OCI-LY1 (cell line): ENCODE data around the gene ITPRID1.

Source experiments
- H2AFZ ChIP-seq: fragments of 200-600 bp; sonication (generic), shearing (Covaris generic); 2 replicates; pipeline ENCODE4 v1.6.0; 2014; ENCODE audit warnings: antibody characterized with exemption, mild to moderate bottlenecking, low read length
- H3F3A ChIP-seq: fragments of 200-600 bp; sonication (generic), shearing (Covaris generic); 2 replicates; pipeline ENCODE4 v1.6.0; 2014; ENCODE audit warnings: mild to moderate bottlenecking, antibody characterized with exemption, low read length, moderate library complexity; ENCODE audit not compliant: insufficient read depth
- H3K27ac ChIP-seq: fragments of 200-600 bp; sonication (generic); 2 replicates; pipeline ENCODE4 v1.5.1; 2014; ENCODE audit warnings: low read length, mixed run types, mild to moderate bottlenecking, low read depth; ENCODE audit not compliant: poor library complexity, severe bottlenecking
- H3K27me3 ChIP-seq: fragments of 200-600 bp; sonication (generic); 2 replicates; pipeline ENCODE4 v1.6.0; 2014; ENCODE audit warnings: antibody characterized with exemption, mild to moderate bottlenecking, low read length, moderate library complexity; ENCODE audit not compliant: insufficient read depth
- H3K36me3 ChIP-seq: fragments of 200-600 bp; sonication (generic); 2 replicates; pipeline ENCODE4 v1.6.1; 2014; ENCODE audit warnings: mild to moderate bottlenecking, antibody characterized with exemption, low read length, moderate library complexity, mixed read lengths; ENCODE audit not compliant: insufficient read depth
- H3K4me1 ChIP-seq: fragments of 200-600 bp; sonication (generic); 2 replicates; pipeline ENCODE4 v1.5.1; 2014; ENCODE audit warnings: mild to moderate bottlenecking, low read length, moderate library complexity; ENCODE audit not compliant: insufficient read depth, severe bottlenecking
- H3K4me2 ChIP-seq: fragments of 200-600 bp; sonication (generic), shearing (Covaris generic); 2 replicates; pipeline ENCODE4 v1.6.1; 2014; ENCODE audit warnings: low read length
- H3K4me3 ChIP-seq: fragments of 200-600 bp; sonication (generic); 2 replicates; pipeline ENCODE4 v1.5.1; 2014; ENCODE audit warnings: low read length, low read depth, mild to moderate bottlenecking, mixed read lengths; ENCODE audit not compliant: poor library complexity, severe bottlenecking
- H3K79me2 ChIP-seq: fragments of 200-600 bp; shearing (Covaris generic); 2 replicates; pipeline ENCODE4 v1.6.1; 2016; ENCODE audit warnings: mixed run types, low read length, mixed read lengths; ENCODE audit not compliant: insufficient read depth
- H3K9ac ChIP-seq: fragments of 200-600 bp; sonication (generic), shearing (Covaris generic); 2 replicates; pipeline ENCODE4 v1.6.1; 2014; ENCODE audit warnings: mild to moderate bottlenecking, low read length, mixed read lengths
- H3K9me2 ChIP-seq: fragments of 200-600 bp; sonication (generic), shearing (Covaris generic); 2 replicates; pipeline ENCODE4 v1.6.1; 2014; ENCODE audit warnings: low read depth, mild to moderate bottlenecking, low read length, mixed read lengths
- H3K9me3 ChIP-seq: fragments of 200-600 bp; shearing (Covaris generic); 2 replicates; pipeline ENCODE4 v1.6.1; 2014; ENCODE audit warnings: low read length, mixed read lengths
- H4K20me1 ChIP-seq: fragments of 200-600 bp; sonication (generic), shearing (Covaris generic); 2 replicates; pipeline ENCODE4 v1.6.0; 2016; ENCODE audit warnings: mild to moderate bottlenecking, low read length; ENCODE audit not compliant: insufficient read depth
- CTCF ChIP-seq: fragments of 200-600 bp; sonication (generic), shearing (Covaris generic); IDR thresholded peaks from 2 replicates; pipeline ENCODE4 v1.5.1; 2017; ENCODE audit warnings: mild to moderate bottlenecking, antibody characterized with exemption, low read length, moderate library complexity, mixed read lengths
- EZH2 ChIP-seq: fragments of 200-600 bp; sonication (generic), shearing (Covaris generic); IDR thresholded peaks from 2 replicates; pipeline ENCODE4 v1.8.0; 2017; ENCODE audit warnings: borderline replicate concordance, mixed run types, mild to moderate bottlenecking, antibody characterized with exemption, low read length, moderate library complexity, mixed read lengths

Gene ITPRID1

GRCh38 chr7:31690935-31691334, 177.0 kb downstream of the ITPRID1 start:
- Histone ChIP-seq H2AFZ (no peak overlapping the region), H3K4me2 (no peak overlapping the region), H3K9me3 (no peaks in the 10 kb centered on the region), H3K4me1 (no peaks in the 10 kb centered on the region), H3K27ac (no peak overlapping the region), H4K20me1 (no peaks in the 10 kb centered on the region), H3K9me2 (no peaks in the 10 kb centered on the region), H3K4me3 (no peak overlapping the region), H3K36me3 (no peaks in the 10 kb centered on the region), H3K27me3 (no peaks in the 10 kb centered on the region), H3K79me2 (no peaks in the 10 kb centered on the region), H3F3A (no peaks in the 10 kb centered on the region), H3K9ac (no peak overlapping the region)
- TF ChIP-seq CTCF (no peak), EZH2 (no peak)

GRCh38 chr7:31692451-31692850, 178.6 kb downstream of the ITPRID1 start:
- H3F3A ChIP-seq, result no peaks in the 10 kb centered on the region
- H3K4me3 ChIP-seq, result no peak overlapping the region
- H3K9me2 ChIP-seq, result no peaks in the 10 kb centered on the region
- no peaks in the 10 kb centered on the region for H3K9me3 ChIP-seq
- no peaks in the 10 kb centered on the region for H3K79me2 ChIP-seq
- no peak overlapping the region for H2AFZ ChIP-seq
- H3K27ac ChIP-seq, result no peak overlapping the region
- H3K27me3 ChIP-seq, result no peaks in the 10 kb centered on the region
- H3K9ac ChIP-seq, result no peak overlapping the region
- no peak for TF ChIP-seq EZH2
- TF ChIP-seq CTCF, result no peak
- H3K36me3 ChIP-seq, result no peaks in the 10 kb centered on the region
- no peak overlapping the region for H3K4me2 ChIP-seq
- H3K4me1 ChIP-seq, result no peaks in the 10 kb centered on the region
- no peaks in the 10 kb centered on the region for H4K20me1 ChIP-seq

- no peak overlapping the region for H3K27ac ChIP-seq
- no peak for TF ChIP-seq CTCF
- no peak for TF ChIP-seq EZH2
Observed at GRCh38 chr7:31692871-31693270, 179.0 kb downstream of the ITPRID1 start.

More at GRCh38 chr7:31692871-31693270, 179.0 kb downstream of the ITPRID1 start:
- Histone ChIP-seq H3K9ac (no peak overlapping the region), H3K27me3 (no peaks in the 10 kb centered on the region), H3K4me2 (no peak overlapping the region), H3K9me3 (no peaks in the 10 kb centered on the region), H3K9me2 (no peaks in the 10 kb centered on the region), H3K36me3 (no peaks in the 10 kb centered on the region), H3F3A (no peaks in the 10 kb centered on the region), H3K79me2 (no peaks in the 10 kb centered on the region), H3K4me3 (no peak overlapping the region), H2AFZ (no peak overlapping the region), H4K20me1 (no peaks in the 10 kb centered on the region), H3K4me1 (no peaks in the 10 kb centered on the region)
